HepG2 (cell line): ENCODE data around the gene BRAT1. TPM values are rescaled to one million over a fixed set of nuclear protein-coding genes. Genes with fewer than 3 reads are reported as not detected.
A peak's percentile ranks its signal among the peaks of the same experiment; 100 is the strongest.

Experiments used
- EHMT2 ChIP-seq: fragments of 200-600 bp; sonication (generic); IDR thresholded peaks from 2 replicates; pipeline ENCODE4 v1.7.0; 2017; ENCODE audit warnings: antibody characterized with exemption, low read depth, low read length, borderline replicate concordance
- HBP1 ChIP-seq: IDR thresholded peaks from 2 replicates; pipeline ENCODE4 v1.6.1; 2016; ENCODE audit warnings: low read depth, control low read depth
- HNRNPK ChIP-seq: fragments of 200-400 bp; formaldehyde crosslinking; IDR thresholded peaks from 2 replicates; pipeline ENCODE4 v1.6.1; 2018; ENCODE audit warnings: low read length, low read depth, moderate library complexity, mild to moderate bottlenecking; ENCODE audit not compliant: poor library complexity, severe bottlenecking
- JUNB ChIP-seq: sonication (generic); formaldehyde crosslinking; IDR thresholded peaks from 2 replicates; pipeline ENCODE4 v1.8.0; 2022; ENCODE audit warnings: missing genetic modification reagents, mild to moderate bottlenecking, borderline replicate concordance
- LCORL ChIP-seq, 2 experiments: fragments of 450-650 bp in 1 of 2; sonication (generic) in 1 of 2; formaldehyde crosslinking in 1 of 2; IDR thresholded peaks; 2 replicates each; pipeline versions ENCODE4 v1.5.0 to v1.6.1; 2017 to 2020; ENCODE audit warnings: antibody characterized with exemption in 1 of 2, missing genetic modification reagents in 1 of 2
- MLXIP ChIP-seq: sonication (generic); formaldehyde crosslinking; IDR thresholded peaks from 2 replicates; pipeline ENCODE4 v1.9.0; 2021; ENCODE audit warnings: missing genetic modification reagents, borderline replicate concordance
- MYPOP ChIP-seq: sonication (generic); formaldehyde crosslinking; IDR thresholded peaks from 2 replicates; pipeline ENCODE4 v1.8.1; 2023; ENCODE audit warnings: mild to moderate bottlenecking, moderate library complexity, missing genetic modification reagents
- PCBP2 ChIP-seq: fragments of 200-400 bp; formaldehyde crosslinking; optimal IDR thresholded peaks from 2 replicates; pipeline ENCODE3; 2018; ENCODE audit warnings: low read length, low read depth; ENCODE audit not compliant: poor library complexity, severe bottlenecking
- SP1 ChIP-seq, 2 experiments: fragments of 450-650 bp in 1 of 2; sonication (generic) in 1 of 2; formaldehyde crosslinking in 1 of 2; IDR thresholded peaks; 2 replicates each; pipeline versions ENCODE4 v1.4.0 to v1.6.1; 2016 to 2020; ENCODE audit warnings: missing genetic modification reagents in 1 of 2
- THAP11 ChIP-seq: IDR thresholded peaks from 2 replicates; pipeline ENCODE4 v1.6.1; 2016; ENCODE audit warnings: missing biosample characterization, missing genetic modification reagents
- TRIM24 ChIP-seq: sonication (generic); formaldehyde crosslinking; IDR thresholded peaks from 2 replicates; pipeline ENCODE4 v1.8.0; 2022; ENCODE audit warnings: mild to moderate bottlenecking, missing genetic modification reagents
- ZMYM2 ChIP-seq: sonication (generic); formaldehyde crosslinking; IDR thresholded peaks from 2 replicates; pipeline ENCODE4 v1.8.0; 2022; ENCODE audit warnings: mild to moderate bottlenecking, missing genetic modification reagents
- ZNF136 ChIP-seq: sonication (generic); formaldehyde crosslinking; IDR thresholded peaks from 2 replicates; pipeline ENCODE4 v1.8.1; 2022; ENCODE audit warnings: low read depth, mild to moderate bottlenecking, moderate library complexity, missing genetic modification reagents
- ZNF180 ChIP-seq: sonication (generic); formaldehyde crosslinking; IDR thresholded peaks from 2 replicates; pipeline ENCODE4 v1.4.0; 2020; ENCODE audit warnings: low read depth, missing genetic modification reagents, borderline replicate concordance
- ZNF207 ChIP-seq: fragments of 450-650 bp; IDR thresholded peaks from 2 replicates; pipeline ENCODE4 v1.6.1; 2016; ENCODE audit warnings: antibody characterized with exemption, borderline replicate concordance
- ZNF263 ChIP-seq: sonication (generic); formaldehyde crosslinking; IDR thresholded peaks from 2 replicates; pipeline ENCODE4 v1.4.0; 2020; ENCODE audit warnings: missing genetic modification reagents
- ZNF274 ChIP-seq: sonication (generic); formaldehyde crosslinking; IDR thresholded peaks from 2 replicates; pipeline ENCODE4 v1.5.1; 2020; ENCODE audit warnings: mild to moderate bottlenecking, missing genetic modification reagents
- ZNF362 ChIP-seq: sonication (generic); formaldehyde crosslinking; IDR thresholded peaks from 2 replicates; pipeline ENCODE4 v1.4.0; 2020; ENCODE audit warnings: missing genetic modification reagents, mild to moderate bottlenecking, borderline replicate concordance
- ZNF784 ChIP-seq: sonication (generic); formaldehyde crosslinking; IDR thresholded peaks from 2 replicates; pipeline ENCODE4 v1.5.1; 2020; ENCODE audit warnings: missing genetic modification reagents, mild to moderate bottlenecking, borderline replicate concordance
- polyA plus RNA-seq, 8 experiments: library from polyadenylated mRNA; depleted of rRNA in 3 of 8; stranded (reverse) in 7 of 8; unstranded in 1 of 8; fragments of >200 nt; fragmentation: Illumina TruSeq in 4 of 8; extraction: Trizol in 4 of 8; gene quantifications; 2 replicates each; pipeline versions ENCODE4 v1.2.1 to v1.2.3, GENCODE V29; 2011 to 2016; ENCODE audit warnings: low read depth in 4 of 8, missing spikeins in 1 of 8, mixed read lengths in 1 of 8; ENCODE audit not compliant: insufficient read depth in 1 of 8
- total RNA-seq, 5 experiments: library from RNA; depleted of rRNA; stranded (reverse); fragments of >200 nt; fragmentation: Illumina TruSeq; extraction: Trizol; gene quantifications; 2 replicates each; pipeline ENCODE4 v1.2.3, GENCODE V29; 2016; ENCODE audit warnings: low read depth in 1 of 5

The BRAT1 gene
- total and polyA plus RNA-seq, 2 of the 13 experiments (the other 11 are each of a cell fraction or from before 2014, with no cell fraction given) = 10.2 to 20.3 TPM

- peak; percentile 86; the same call in 1 of the 2 replicates for TF ChIP-seq ZNF362 (CRISPR knock-in tag)
- no peak for TF ChIP-seq ZNF207
- TF ChIP-seq HNRNPK = no peak
- peak; percentile 68; the same call in 1 of the 2 replicates for TF ChIP-seq ZNF263 (CRISPR knock-in tag)
- TF ChIP-seq ZNF136 (CRISPR knock-in tag) = peak; percentile 77; the same call in 1 of the 2 replicates
- no peak for TF ChIP-seq MLXIP (CRISPR knock-in tag)
- no peak for TF ChIP-seq ZNF180
- no peak for TF ChIP-seq LCORL (IDR thresholded peaks at IDR 0.05)
- peak; percentile 40 for TF ChIP-seq LCORL (CRISPR knock-in tag; IDR thresholded peaks at IDR 0.05)
- 0 out of 2 replicates have a peak, but pooled peaks have one; percentile 23 for TF ChIP-seq ZNF274 (CRISPR knock-in tag)
- no peak for TF ChIP-seq PCBP2
- TF ChIP-seq ZMYM2 (CRISPR knock-in tag) = no peak
- 0 out of 2 replicates have a peak, but pooled peaks have one; percentile 59 for TF ChIP-seq HBP1 (CRISPR knock-in tag)
- TF ChIP-seq TRIM24 (CRISPR knock-in tag) = no peak
- TF ChIP-seq THAP11 (CRISPR knock-in tag) = peak; percentile 81
- TF ChIP-seq MYPOP (CRISPR knock-in tag) = peak; percentile 31
- no peak for TF ChIP-seq EHMT2
- TF ChIP-seq ZNF784 = no peak
- TF ChIP-seq JUNB (CRISPR knock-in tag) = no peak
- TF ChIP-seq SP1 (IDR thresholded peaks at IDR 0.05) = no peak
- no peak for TF ChIP-seq SP1 (CRISPR knock-in tag; IDR thresholded peaks at IDR 0.05)
Observed at GRCh38 chr7:2558629-2559282, 3.4 kb upstream of the BRAT1 start, which contains the start of gene IQCE (continued).
